K562 treated with DMSO at 1 percent for 4 hours (cell line): ENCODE data around the gene CCDC69. TPM values are rescaled to one million over a fixed set of nuclear protein-coding genes. Genes with fewer than 3 reads are reported as not detected.

Source experiments
- total RNA-seq: library from RNA; unstranded; fragments of 300-600 nt; gene quantifications from 2 replicates; pipeline ENCODE4 v1.2.3, GENCODE V29; 2022; ENCODE audit not compliant: insufficient read depth

CCDC69 gene
- 11.7 and 16.5 TPM in 2 replicates for total RNA-seq

GRCh38 chr5:151223447-151224264, at the start of gene CCDC69:
TSS of gene CCDC69 (minus strand) at chr5:151224092. CDS start at chr5:151223970, 122 bp downstream.

GRCh38 chr5:151252762-151253604, 29.1 kb upstream of the CCDC69 start, which contains the start of gene GM2A:
TSS of gene GM2A (plus strand) at chr5:151253185. CDS start at chr5:151253217, 32 bp downstream.

GRCh38 chr5:151157426-151158286, 66.2 kb downstream of the CCDC69 start, which contains the start of gene ANXA6:
TSS of gene ANXA6 (minus strand) at chr5:151157779. CDS start at chr5:151147901, 9,878 bp downstream.

Other genes starting within 250 kb of the CCDC69 start
- 4.1 and 4.5 TPM in 2 replicates for gene GPX3, start 203.5 kb downstream of the CCDC69 start, total RNA-seq
- gene TNIP1, start 143.1 kb downstream of the CCDC69 start, total RNA-seq = 47.8 and 48.2 TPM in 2 replicates
- 18.2 and 20.4 TPM in 2 replicates for gene ANXA6, start 66.3 kb downstream of the CCDC69 start, total RNA-seq
- gene GM2A, start 29.1 kb upstream of the CCDC69 start, total RNA-seq = 58.4 and 69.5 TPM in 2 replicates
- gene SLC36A3, start 79.7 kb upstream of the CCDC69 start, total RNA-seq = not detected in 2 replicates
- not detected in 2 replicates for gene SLC36A2, start 123.5 kb upstream of the CCDC69 start, total RNA-seq
- 4.4 and 6.1 TPM in 2 replicates for gene SLC36A1, start 223.5 kb upstream of the CCDC69 start, total RNA-seq